HG02885 (cell line): ENCODE measurements around the gene TNNI3K.

Source experiments
- ATAC-seq: cut with Tn5 transposase; IDR thresholded peaks from one replicate; pipeline ENCODE4 v1.9.1; 2021; ENCODE audit warnings: mild to moderate bottlenecking; ENCODE audit not compliant: unreplicated experiment, poor library complexity

Gene TNNI3K

GRCh38 chr1:74375376-74375775 is 140.2 kb downstream of the TNNI3K start:
- ATAC-seq: no peak

- ATAC-seq: no peak
Measured at GRCh38 chr1:74380252-74380651, 145.1 kb downstream of the TNNI3K start.

- ATAC-seq: no peak
Measured at GRCh38 chr1:74388855-74389254, 153.7 kb downstream of the TNNI3K start.

GRCh38 chr1:74392186-74392585 is 157.0 kb downstream of the TNNI3K start:
- ATAC-seq: no peak

- ATAC-seq: no peak
Measured at GRCh38 chr1:74392840-74393239, 157.7 kb downstream of the TNNI3K start.

- no peak for ATAC-seq
Measured at GRCh38 chr1:74395571-74395970, 160.4 kb downstream of the TNNI3K start.

GRCh38 chr1:74396462-74396861 is 161.3 kb downstream of the TNNI3K start:
- no peak for ATAC-seq

GRCh38 chr1:74396933-74397332 is 161.7 kb downstream of the TNNI3K start:
- peak; percentile 62 for ATAC-seq

- ATAC-seq: peak; percentile 51
Measured at GRCh38 chr1:74399249-74399648, 164.1 kb downstream of the TNNI3K start.

GRCh38 chr1:74402873-74403272 is 167.7 kb downstream of the TNNI3K start:
- no peak for ATAC-seq

GRCh38 chr1:74403606-74404005 is 168.4 kb downstream of the TNNI3K start:
- ATAC-seq: no peak

- ATAC-seq: no peak
Measured at GRCh38 chr1:74406759-74407158, 171.6 kb downstream of the TNNI3K start.

- ATAC-seq: no peak
Measured at GRCh38 chr1:74407902-74408301, 172.7 kb downstream of the TNNI3K start.

- ATAC-seq: no peak
Measured at GRCh38 chr1:74412244-74412643, 177.1 kb downstream of the TNNI3K start.

- ATAC-seq: no peak
Measured at GRCh38 chr1:74415935-74416334, 180.7 kb downstream of the TNNI3K start.

- ATAC-seq: no peak
Measured at GRCh38 chr1:74419611-74420010, 184.4 kb downstream of the TNNI3K start.

GRCh38 chr1:74420467-74420866 is 185.3 kb downstream of the TNNI3K start:
- ATAC-seq: no peak

GRCh38 chr1:74422421-74423292 is 187.5 kb downstream of the TNNI3K start:
- ATAC-seq: no peak

- no peak for ATAC-seq
Measured at GRCh38 chr1:74423471-74423870, 188.3 kb downstream of the TNNI3K start.

- ATAC-seq: no peak
Measured at GRCh38 chr1:74425676-74426075, 190.5 kb downstream of the TNNI3K start.

GRCh38 chr1:74426208-74426937 is 191.2 kb downstream of the TNNI3K start:
- ATAC-seq: no peak

- no peak for ATAC-seq
Measured at GRCh38 chr1:74427681-74428080, 192.5 kb downstream of the TNNI3K start.
